Lung (tissue), 12 donors: ENCODE measurements around the gene SMCHD1. TPM values are rescaled to one million over a fixed set of nuclear protein-coding genes. Genes with fewer than 3 reads are reported as not detected.

Experiments
- ATAC-seq: fragments of 200-7000 bp; cut with Tn5 transposase; one replicate; pipeline ENCODE4 v1.9.1; 2020; ENCODE audit warnings: moderate number of reproducible peaks; ENCODE audit not compliant: insufficient read depth, low FRiP score
- DNase-seq, 3 donors: peaks; one replicate each; pipeline ENCODE4 v3.0.0-alpha.2; 2013 to 2017
- H3K27ac ChIP-seq, 2 donors: one replicate each; pipeline ENCODE4 v1.5.1; 2013; ENCODE audit warnings: mild to moderate bottlenecking in 2 of 2, moderate library complexity in 2 of 2, control low read depth in 1 of 2, inconsistent platforms in 1 of 2, low read depth in 1 of 2, low read length in 1 of 2
- H3K27me3 ChIP-seq, 3 donors: one replicate each; pipeline ENCODE4 v1.5.1; 2013; ENCODE audit warnings: low read length in 2 of 3; ENCODE audit not compliant: control insufficient read depth in 3 of 3, insufficient read depth in 3 of 3
- H3K36me3 ChIP-seq, 4 donors: one replicate each; pipeline ENCODE4 v1.5.1; 2013; ENCODE audit warnings: low read length in 4 of 4, mild to moderate bottlenecking in 1 of 4, moderate library complexity in 1 of 4; ENCODE audit not compliant: control insufficient read depth in 4 of 4, insufficient read depth in 4 of 4
- H3K4me1 ChIP-seq, 5 donors: one replicate each; pipeline ENCODE4 v1.5.1; 2013; ENCODE audit warnings: low read length in 5 of 5, mild to moderate bottlenecking in 2 of 5, moderate library complexity in 1 of 5; ENCODE audit not compliant: control insufficient read depth in 5 of 5, insufficient read depth in 5 of 5
- H3K4me3 ChIP-seq: one replicate; pipeline ENCODE4 v1.5.1; 2013; ENCODE audit warnings: mild to moderate bottlenecking, control low read depth, moderate library complexity
- H3K9ac ChIP-seq, 2 donors: one replicate each; pipeline ENCODE4 v1.5.1; 2013; ENCODE audit warnings: low read length in 2 of 2, control low read depth in 1 of 2; ENCODE audit not compliant: insufficient read depth in 1 of 2
- H3K9me3 ChIP-seq, 4 donors: one replicate each; pipeline ENCODE4 v1.5.1; 2013; ENCODE audit warnings: low read length in 3 of 4, mild to moderate bottlenecking in 1 of 4, moderate library complexity in 1 of 4; ENCODE audit not compliant: control insufficient read depth in 4 of 4, insufficient read depth in 3 of 4
- WGBS, 2 donors: extraction: QIAGEN DNeasy Blood & Tissue Kit; methylation state at CpG; one replicate each; pipeline ENCODE4 v1.1.7; 2013; 5-methylcytosine and 5-hydroxymethylcytosine counted together
- polyA plus RNA-seq, 2 donors: library from polyadenylated mRNA; stranded (reverse); fragments of 200-250 nt; gene quantifications; one replicate each; pipeline ENCODE4 v1.2.1, GENCODE V29; 2013
- total RNA-seq, 2 donors: library from RNA; depleted of rRNA in 1 of 2; stranded (reverse); fragments of >200 nt in 1 of 2; gene quantifications; one replicate each; pipeline ENCODE4 v1.2.1, GENCODE V29; 2014 to 2021
- TF ChIP-seq, protein P1 (sequence below): IDR thresholded peaks from 2 replicates; pipeline ENCODE4 v1.5.1; 2012; ENCODE audit warnings: mild to moderate bottlenecking; ENCODE audit errors: control extremely low read depth, extremely low read depth
- donor health status: control.
- donor health status: control.
- donor health status: Bipolar disorder and iron deficiency.
- donor health status: healthy.
- donor health status: DM: yes; HTN: yes; CAD: no.

The SMCHD1 gene
- total and polyA plus RNA-seq, 4 donors: 7.3 to 179 (median 31.4) TPM

DNA sequence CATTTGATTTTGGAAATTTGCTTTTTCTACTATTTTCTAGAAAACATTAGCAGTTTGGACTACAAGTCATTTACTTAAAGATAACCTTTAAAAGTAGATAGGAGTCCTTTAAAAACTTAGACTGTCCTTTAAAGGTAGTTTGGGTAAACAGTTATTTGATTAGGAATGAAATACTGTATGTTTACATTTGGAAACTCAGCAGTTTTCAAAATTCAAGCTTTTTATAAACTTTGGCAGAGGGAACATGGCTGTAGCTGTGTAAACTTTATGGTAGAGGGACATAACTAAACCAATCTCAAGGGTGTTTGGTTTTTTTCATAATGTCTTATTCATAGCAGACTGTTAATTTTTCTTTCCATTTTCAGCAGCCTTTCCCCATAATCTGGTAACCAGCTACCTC, 90.7 kb downstream of the SMCHD1 start:
- Histone ChIP-seq H3K4me3 (no peak overlapping the region), H3K9ac (no peak overlapping the region), H3K27ac (no peak overlapping the region), H3K27me3 (no peaks in the 10 kb centered on the region), H3K4me1 (no peaks in the 10 kb centered on the region), H3K9me3 (no peaks in the 10 kb centered on the region), H3K36me3 (peaks cover 8 to 37% (median 20%) of the 10 kb centered on the region in 4 donors)
- no peak for ATAC-seq
- no peak for DNase-seq
- TF ChIP-seq, protein P1, sequence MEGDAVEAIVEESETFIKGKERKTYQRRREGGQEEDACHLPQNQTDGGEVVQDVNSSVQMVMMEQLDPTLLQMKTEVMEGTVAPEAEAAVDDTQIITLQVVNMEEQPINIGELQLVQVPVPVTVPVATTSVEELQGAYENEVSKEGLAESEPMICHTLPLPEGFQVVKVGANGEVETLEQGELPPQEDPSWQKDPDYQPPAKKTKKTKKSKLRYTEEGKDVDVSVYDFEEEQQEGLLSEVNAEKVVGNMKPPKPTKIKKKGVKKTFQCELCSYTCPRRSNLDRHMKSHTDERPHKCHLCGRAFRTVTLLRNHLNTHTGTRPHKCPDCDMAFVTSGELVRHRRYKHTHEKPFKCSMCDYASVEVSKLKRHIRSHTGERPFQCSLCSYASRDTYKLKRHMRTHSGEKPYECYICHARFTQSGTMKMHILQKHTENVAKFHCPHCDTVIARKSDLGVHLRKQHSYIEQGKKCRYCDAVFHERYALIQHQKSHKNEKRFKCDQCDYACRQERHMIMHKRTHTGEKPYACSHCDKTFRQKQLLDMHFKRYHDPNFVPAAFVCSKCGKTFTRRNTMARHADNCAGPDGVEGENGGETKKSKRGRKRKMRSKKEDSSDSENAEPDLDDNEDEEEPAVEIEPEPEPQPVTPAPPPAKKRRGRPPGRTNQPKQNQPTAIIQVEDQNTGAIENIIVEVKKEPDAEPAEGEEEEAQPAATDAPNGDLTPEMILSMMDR: no peak

DNA sequence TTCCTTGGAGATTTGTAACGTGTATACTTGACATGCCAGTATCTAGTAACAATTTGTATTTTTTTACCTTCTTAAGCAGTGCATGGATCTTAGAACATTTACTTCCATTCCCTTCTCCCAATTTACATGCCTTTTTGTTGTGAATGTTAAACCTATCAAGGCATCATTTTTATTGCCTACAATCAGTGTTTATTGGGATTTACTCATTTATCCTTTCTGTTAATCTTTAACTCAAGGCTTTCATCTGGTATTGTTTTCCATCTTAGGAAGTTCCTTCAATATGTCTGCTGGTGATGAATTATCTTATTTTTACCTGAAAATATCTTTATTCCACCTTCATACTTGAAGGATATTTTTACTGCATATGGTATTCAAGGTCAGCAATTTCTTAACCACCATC, 102.8 kb downstream of the SMCHD1 start:
- TF ChIP-seq, protein P1: no peak
- H3K27ac ChIP-seq: no peak overlapping the region
- no peak overlapping the region for H3K4me3 ChIP-seq
- ATAC-seq (no peak), DNase-seq (no peak)
- peaks cover 8 to 38% (median 20%) of the 10 kb centered on the region in 4 donors for H3K36me3 ChIP-seq
- H3K9ac ChIP-seq: no peak overlapping the region
- no peaks in the 10 kb centered on the region for H3K4me1 ChIP-seq
- H3K9me3 ChIP-seq: no peaks in the 10 kb centered on the region
- WGBS, 2 donors: 81 to 85% methylated on average over 1 of the region's 1 CpG
- no peaks in the 10 kb centered on the region for H3K27me3 ChIP-seq

DNA sequence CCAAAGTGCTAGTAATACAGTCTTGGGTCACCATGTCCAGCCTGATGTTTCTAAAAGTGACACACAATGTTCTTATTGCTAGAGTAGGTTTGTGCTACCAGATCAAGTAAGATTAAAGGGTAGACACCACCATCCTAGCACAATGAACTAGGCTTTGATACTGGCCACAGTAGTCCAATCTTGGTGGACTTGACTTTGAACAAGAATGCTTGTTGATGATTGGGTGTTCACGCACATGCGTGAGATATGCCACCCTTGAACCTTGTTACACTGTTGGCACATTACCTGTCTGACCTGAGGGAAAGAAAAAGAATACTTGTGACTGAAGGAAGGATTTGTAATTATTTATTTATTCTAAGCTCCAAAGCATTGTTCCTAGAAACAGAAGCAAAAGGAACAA, 119.1 kb downstream of the SMCHD1 start:
- Histone ChIP-seq H3K27ac (no peak overlapping the region), H3K9ac (no peak overlapping the region), H3K4me3 (no peak overlapping the region), H3K9me3 (peaks cover 0 to 2% (median 0%) of the 10 kb centered on the region in 4 donors), H3K36me3 (peaks cover 16 to 38% (median 31%) of the 10 kb centered on the region in 4 donors), H3K27me3 (no peaks in the 10 kb centered on the region), H3K4me1 (no peaks in the 10 kb centered on the region)
- TF ChIP-seq, protein P1: no peak
- 97% methylated on average over 2 of the region's 2 CpGs for WGBS, 2 donors
- ATAC-seq: no peak
- DNase-seq: no peak

DNA sequence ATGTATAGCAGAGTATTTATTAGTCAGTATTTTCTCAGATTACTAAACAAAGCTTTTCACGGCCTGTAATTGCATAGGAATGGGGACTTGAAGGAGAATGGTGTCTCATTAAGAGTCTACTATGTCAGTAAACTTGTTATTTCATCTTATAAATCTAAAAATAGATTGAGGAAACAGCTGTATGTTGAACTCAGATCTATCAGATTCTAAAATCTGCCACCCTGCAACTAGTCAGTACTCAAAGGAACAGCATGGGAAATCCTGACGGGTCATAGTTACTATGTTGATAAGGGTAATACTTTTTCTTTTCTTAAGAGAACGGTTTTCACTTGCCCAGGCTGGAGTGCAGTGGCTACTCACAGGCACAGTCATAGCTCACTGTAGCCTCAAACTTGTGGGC, 121.1 kb downstream of the SMCHD1 start:
- Histone ChIP-seq H3K36me3 (peaks cover 19 to 39% (median 34%) of the 10 kb centered on the region in 4 donors), H3K27me3 (no peaks in the 10 kb centered on the region), H3K4me3 (no peak overlapping the region), H3K4me1 (no peaks in the 10 kb centered on the region), H3K9me3 (peaks cover 0 to 2% (median 0%) of the 10 kb centered on the region in 4 donors), H3K27ac (no peak overlapping the region), H3K9ac (no peak overlapping the region)
- DNase-seq (no peak), ATAC-seq (no peak)
- 72 to 74% methylated on average over 3 of the region's 3 CpGs for WGBS, 2 donors
- TF ChIP-seq, protein P1: no peak
